ENCODE measurements around the gene ACAP2.

ACAP2 gene

DNA sequence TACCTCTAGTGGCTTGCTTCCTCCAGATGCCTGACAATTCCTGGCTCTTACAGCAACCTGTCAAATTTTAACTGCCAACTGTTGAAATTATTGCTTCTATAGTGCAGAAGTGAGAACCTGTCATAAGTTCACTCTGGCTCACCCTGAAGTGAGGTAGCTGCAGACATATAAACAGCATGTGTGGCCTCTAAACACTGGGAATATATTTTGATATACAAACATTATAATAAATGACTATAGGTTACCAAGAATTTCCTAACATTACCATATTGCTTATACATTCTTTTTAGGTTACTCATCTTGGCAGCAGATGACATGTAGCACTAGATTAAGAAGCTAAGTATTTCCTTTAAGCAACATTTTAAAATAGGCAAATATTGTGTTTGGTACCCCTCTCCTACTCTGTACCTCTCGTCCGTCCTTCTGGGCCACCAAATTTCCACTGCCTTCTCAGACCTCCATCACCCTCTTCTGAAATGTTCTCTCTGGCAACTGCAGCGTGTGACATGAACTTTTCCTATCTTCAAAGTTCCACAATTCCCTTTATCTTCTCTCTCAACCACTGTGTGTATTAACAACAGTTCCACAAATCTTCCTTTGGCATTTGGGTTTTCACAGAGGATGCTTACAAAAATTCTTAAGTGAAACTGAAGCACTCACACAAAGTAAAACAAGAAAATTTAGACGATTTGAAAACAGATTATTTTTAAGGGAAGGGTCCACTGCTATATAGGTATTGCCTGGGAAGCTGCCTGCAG lies 156.5 kb downstream of the ACAP2 start:
- peak; percentile 28 for DNase-seq (ENCODE audit: low spot score)

DNA sequence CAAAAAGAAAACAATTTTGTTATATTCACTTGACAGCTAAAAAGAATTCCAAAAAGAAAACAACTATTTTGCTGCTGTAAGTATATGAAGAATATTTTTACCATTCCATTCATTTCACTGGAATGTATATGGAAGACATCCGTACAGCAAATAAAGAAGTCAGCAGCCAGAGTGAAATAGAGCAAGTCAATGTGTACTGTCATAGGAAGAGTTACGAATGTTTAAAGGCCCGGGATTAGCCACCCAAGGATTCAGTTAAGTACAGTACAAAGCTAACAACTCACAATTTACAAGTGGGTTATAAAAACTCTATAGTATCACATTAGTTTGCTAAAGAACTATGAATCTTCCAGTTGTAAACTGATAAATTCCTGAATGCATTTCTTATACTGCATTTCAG lies 157.4 kb downstream of the ACAP2 start:
- no peak for DNase-seq (ENCODE audit: low spot score)

DNA sequence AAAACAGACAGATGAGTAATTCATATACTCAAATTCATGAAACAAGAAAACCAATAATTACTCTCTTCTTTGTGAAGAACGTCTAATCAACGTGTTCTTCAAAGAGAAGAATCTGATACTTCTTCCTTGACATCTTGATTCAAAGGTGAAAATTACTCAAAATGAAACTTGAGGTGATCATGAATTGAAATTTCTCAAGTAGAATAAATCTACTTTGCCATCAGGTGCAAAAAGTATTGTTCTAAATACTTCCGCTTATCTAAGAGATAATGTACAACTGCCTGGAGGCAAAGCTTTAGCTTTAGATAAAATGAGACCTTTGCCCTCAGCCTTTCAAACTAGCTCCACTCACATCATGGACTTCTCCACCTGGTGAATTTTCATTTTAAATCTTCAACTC lies 158.0 kb downstream of the ACAP2 start:
- no peak for DNase-seq (ENCODE audit: low spot score)

DNA sequence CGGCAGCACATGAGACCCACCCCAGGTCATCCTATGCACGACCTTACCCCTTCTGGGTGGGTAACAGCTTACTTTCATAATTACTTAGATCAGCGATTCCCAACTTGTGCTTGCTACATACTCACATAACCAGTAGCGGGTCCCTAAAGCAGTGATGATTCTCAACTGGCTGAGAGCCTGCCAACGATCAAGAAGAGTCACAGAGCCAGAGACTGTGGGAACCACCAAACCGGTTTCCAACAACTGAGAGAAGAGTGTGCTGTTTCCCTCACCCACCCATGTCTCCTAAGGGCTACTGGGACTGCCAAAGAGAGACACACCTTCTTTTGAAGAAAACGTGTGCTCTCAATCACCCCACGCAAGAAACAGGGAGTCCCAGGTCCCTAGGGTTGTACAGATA lies 159.9 kb downstream of the ACAP2 start:
- DNase-seq (ENCODE audit: low spot score): no peak

DNA sequence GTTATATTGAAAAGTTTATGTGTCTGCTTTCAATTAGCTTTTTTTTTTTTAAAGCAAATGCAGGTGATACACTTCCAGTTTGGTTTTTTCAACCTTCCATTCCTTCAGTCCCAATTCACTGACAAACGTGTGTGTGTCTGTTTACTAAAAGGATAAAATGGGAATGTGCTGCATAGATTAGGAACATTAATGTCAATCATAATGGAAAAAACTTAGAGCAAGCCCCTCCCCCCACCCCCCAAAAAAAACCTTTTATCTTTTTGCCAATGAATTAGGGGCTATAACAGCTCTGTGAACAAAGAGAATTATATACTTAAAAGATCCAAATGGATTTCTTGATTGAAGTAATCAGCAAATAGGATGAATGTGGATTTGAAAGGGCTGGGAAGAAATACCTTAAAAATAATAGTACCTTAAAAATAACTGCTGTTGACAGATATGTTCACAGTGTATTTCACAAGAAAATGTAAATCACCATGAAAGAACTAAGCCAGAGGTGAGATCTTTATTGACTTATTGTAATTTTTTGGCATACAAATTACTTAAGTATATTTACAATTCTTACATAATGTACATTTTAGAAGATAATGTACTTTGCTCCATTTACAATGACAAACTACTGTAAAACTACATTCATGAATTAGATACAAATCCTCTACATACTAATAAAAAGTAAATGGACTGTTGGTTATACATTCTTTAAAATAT lies 168.4 kb downstream of the ACAP2 start:
- DNase-seq (ENCODE audit: low spot score): no peak

DNA sequence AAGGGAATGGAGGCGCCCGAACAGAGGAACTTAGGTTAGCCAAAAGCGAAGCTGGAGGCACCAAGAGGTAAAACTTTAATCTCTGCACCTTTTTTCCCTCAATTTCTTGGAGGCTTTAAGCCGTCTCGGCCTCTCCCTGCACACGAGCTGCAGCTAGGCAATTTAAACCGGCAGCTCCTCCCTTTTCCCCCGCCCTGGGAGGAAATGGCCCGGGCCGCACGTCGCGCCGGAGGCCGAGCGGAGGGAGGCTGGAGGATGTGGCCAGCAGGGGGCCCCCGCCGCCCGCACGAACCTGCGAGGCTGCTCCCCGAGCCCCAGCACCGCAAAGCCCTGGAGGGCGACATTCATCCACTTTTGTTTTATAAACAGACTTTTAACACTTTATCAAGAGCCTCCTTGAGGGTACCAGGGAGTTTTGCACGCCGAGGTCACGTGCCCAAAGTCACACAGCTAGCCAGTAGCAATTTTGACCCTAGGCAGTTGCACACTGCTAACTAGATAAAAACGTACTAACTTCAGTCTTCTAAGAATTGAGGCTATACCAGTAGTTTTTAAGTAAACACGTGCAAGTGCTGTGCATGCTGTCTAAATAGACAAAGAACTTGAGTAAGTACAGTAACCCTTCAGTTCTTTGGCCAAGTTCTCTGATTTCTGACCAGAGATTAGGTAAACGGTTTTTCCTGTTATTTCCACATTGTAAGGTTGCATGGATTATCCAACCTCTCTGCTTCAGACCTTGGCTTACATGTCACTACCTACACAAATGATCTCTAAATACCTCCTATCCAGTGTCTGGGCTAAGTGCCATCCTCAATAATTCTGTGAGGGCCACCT lies 171.2 kb downstream of the ACAP2 start:
- DNase-seq (ENCODE audit: low spot score): peak; percentile 83

DNA sequence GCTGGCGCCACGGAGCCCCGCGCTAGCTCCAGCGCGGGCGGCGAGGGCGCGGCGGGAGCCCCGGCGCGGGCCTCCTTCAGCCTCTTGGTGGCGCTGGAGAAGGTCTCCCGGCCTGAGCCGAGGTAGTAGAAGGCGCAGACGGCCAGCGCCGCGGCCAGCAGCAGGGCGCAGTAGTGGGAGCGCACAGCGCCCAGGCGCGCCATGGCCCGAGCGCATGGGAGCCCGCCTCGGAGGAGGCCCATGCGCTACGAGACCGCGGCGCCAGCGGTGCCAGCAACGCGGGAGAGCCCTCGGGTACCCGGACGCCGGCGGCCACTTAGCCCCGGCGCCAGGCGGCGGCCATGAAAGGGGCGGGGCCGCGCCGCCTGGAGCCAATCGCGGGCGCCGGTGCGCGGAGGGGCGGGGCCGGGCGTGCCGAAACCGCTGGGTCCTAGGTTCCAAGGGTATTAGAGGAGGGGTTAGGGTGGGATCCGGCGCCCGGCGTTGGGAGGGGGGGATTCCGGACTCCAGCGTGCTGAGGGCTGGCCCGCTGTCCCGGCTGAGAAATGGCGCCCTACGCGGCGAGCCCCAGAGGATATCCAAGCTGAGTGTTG lies 171.9 kb downstream of the ACAP2 start, which contains the start of gene XXYLT1:
Gene XXYLT1, minus strand, starts transcription at position 343 of the 593 bp plus-strand sequence. Its CDS starts 101 bp downstream, at position 242.
- DNase-seq (ENCODE audit: low spot score): peak; percentile 88

DNA sequence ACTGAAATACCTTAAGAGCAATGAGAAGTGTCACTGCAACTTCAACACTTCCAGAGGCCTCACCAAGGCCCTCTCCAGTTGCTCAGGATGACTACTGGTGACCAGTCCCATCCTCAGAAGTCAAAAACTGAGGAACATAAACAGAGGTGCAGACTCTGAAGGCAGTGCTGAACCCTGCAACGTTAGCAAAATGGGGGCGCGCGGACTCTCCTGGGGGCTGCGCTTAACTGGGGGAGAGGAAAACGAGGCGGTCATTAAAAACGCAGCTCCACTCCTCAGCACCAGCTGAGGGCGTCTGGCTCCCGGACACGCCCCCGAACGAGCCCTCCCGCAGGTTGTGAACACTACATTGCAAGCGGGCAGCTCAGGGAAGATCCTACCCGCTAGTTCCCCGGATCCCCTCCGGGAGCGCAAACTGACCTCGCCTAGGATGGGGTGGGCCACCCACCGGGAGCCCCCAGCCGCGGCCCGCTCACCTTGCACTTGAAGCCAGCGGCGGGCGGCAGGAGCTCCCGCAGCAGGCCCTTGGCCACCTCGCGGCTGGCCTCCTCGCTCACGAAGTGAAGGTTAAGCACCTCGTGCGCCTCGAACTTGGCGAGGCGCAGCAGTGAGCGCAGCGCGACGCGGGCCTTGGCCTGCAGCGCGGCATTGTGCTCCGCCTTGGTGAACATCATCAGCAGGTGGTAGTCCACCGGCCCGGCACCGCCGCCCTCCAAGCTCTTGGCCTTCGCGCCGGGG lies 172.6 kb downstream of the ACAP2 start:
- DNase-seq (ENCODE audit: low spot score): peak; percentile 63

DNA sequence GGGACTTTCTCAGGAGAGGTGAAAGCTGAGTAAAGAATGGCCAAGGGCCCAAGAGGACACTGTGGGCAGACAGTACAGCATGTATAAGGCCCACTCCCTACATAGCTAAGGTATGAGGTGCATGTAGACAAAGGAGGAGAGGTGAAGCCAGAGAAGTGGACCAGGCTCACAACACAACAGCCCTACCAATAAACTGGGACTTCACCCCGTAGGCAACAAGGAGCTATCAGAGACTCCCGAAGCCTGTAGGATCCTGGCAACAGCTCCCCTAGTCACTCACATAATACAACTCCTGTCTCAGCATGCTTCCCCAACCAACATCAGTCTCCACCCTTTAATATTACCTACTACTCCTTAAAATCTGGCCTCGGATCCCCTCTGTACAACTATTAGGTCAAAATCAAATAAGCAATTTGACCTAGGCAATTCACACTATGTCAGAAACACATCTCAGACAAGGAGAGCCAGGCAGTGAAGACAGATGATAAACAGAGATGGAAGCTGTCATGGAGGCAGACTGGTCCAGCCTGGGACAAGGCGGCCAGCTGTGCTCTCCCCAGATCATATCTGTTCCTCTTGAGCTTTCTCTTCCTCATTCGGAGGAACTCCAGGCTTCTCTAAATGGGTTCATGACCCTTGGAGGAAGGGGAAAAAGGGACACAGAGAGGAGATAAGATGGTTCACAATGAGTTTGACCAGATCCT lies 173.3 kb downstream of the ACAP2 start:
- no peak for DNase-seq (ENCODE audit: low spot score)

DNA sequence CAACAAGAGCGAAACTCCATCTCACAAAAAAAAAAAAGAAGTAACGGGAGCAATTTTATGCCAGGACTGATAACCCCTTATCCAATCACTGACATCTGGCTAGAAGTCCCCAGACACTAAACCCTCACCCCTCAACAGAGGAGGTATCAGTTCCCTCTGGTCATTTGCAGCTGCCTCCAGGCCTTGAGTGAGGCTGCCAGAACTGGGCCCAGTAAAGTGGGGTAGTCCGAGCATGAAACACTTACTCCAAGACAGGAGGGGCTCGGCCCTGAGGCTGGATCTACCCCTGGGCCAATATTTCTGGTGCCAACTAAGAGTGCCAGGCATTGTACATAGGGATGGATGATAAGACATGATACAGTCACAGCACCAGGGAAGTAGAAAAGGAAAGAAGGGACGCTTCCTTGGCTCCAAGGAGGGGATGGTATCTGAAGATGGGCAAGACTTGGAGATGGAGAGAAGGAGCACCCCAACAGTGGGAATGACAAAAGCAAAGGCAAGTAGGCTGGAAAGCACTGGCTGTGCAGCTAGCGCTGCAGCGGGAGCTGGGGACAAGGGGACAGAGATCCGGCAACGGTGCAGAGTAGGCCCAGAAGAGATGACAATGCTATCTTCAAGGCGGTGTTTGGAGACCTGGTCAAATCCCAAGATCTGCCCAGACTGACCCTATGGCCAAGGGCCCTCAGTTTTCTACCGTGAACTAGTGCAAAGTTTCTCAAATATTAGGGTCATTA lies 174.1 kb downstream of the ACAP2 start:
- DNase-seq (ENCODE audit: low spot score): no peak

DNA sequence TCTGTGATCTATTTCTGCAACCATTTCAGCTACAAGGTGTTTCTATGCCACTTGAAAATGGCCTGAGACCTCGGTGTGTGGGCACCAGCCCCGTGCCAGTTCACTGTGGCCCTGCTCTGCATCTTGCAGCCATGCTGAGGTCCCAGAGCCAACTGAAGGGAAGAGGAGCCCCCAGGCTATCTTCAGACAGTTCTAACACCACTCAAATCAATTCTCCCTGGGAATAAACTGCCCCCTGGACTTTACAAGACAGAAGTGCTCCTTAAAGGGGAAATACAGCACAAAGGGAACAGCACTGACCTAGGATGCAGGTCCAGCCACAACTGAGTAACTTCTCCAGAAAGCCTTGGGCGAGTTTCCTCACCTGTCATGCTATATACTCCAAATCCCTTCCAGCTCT lies 175.7 kb downstream of the ACAP2 start:
- DNase-seq (ENCODE audit: low spot score): no peak

DNA sequence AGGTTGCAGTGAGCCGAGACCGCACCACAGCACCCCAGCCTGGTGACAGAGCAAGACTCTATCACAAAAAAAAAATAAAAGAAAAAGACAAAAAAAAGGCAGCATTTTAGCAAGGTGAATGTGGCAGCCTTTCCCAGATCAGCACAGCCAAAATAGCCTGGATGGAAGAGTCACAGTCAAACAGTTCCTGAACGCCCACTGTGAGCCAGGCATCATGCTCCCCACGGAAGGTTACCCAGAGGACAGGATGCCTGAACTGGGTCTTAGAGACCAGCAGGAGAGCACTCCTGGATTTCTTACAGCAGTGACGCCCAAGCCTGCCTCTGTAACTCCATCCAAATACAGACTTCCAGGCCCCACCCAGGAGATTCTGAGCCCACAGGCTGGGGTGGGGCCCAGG lies 176.4 kb downstream of the ACAP2 start:
- DNase-seq (ENCODE audit: low spot score): no peak

DNA sequence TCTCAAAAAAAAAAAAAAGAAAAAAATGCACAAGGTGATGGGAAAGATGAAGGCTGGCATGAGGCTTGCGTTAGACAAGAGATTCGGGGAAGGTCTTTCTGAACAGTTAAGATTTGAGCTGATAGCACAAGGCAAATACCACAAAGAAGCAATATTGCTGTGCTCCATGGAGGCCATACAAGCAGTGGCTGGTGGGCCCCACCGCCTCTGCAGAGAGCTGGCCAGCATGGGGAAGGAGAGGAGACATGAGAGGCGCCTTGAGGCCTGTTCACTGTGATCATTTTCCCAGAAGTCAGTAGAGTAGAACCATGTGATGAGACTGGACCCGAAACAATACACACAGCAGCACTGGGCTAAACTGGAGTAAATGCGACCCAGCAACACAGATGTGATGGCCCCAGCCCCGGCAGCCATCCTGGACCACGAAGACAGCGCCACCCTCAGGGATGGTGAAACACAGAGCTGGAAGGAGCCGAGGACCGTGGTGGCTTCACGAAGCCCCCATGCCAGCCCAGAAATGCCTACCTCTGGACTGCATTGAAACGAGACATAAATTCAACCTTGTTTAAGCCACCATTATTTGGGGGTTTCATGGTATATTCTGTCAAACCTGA lies 177.3 kb downstream of the ACAP2 start:
- no peak for DNase-seq (ENCODE audit: low spot score)

DNA sequence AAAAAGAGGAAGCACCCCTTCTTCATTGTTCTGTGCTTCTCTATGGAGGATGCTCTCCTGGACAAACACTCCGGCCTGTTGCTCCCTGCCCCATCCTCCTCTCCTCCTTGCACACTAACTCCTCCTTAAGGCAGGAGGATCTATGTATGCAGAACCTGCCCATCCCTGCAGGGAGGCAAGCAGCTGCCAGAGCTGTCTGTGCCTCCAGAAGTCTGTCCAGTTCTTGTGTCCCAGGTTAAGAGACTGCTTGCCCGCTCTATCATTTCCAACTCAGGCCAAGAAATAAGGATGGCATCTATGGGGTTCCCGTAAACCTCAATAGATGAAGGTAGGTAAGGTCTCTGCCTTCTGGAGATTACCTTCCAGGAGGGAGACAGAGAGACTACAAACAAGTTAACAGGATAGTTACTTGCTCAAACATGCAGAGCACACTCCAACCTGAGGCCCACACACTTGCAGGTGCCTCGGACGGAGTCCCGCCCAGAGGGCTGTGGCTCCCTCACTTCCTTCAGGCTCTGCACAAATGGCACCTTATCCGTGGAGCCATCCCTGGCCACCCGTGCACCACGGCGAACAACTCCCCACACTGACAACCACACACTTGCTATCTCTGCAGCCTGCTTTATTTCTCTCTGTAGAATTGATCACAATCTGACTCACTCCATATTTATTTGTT lies 178.8 kb downstream of the ACAP2 start:
- no peak for DNase-seq (ENCODE audit: low spot score)

DNA sequence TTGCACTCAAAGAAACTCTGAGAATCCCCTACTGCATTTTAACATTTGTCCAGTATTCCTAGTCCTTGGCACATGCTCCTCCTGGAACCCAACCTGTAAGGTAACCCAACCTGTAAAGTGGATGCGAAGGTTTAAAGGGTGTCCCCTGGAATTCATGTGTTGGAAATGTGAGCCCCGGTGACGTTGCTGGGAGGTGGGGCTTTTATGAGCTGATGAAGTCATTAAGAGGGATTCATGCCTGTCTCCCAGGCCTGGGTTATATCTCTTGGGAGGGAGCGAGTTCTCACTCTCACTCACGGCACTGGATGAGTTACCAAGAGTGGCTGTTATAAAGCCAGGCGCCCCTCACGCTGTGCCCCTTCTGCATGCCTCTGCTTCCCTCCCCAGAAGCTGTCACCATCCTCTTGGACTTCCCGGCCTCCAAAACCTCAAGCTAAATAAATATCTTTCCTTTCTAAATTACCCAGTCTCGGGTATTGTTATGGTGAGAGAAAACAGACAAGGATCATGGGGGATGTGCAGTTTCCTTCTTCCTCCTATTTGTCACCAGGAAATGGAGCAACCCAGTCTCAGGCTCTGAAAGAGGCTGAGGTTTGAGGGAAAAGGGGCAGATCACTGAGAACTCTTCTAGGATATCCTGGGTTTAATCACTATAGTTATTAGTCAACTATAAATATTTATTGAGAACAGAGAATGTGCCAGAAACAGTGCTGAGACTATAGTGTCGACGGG lies 179.5 kb downstream of the ACAP2 start:
- DNase-seq (ENCODE audit: low spot score): no peak

DNA sequence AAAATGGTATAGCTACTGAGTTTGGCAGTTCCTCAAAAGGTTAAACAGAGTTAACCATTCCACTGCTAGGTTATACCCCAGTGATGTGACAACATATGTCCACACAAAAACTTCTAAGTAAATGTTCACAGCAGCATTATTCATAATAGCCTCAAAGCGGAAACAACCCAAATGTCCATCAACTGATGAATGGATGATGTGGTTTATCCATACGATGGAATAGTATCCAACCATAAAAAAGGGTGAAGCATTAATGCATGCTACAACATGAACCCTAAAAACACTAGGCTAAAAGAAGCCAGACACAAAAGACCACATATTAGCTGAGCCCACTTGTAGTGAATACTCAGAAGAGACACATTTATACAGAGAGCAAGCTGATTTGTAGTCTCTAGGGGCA lies 180.9 kb downstream of the ACAP2 start:
- no peak for DNase-seq (ENCODE audit: low spot score)

DNA sequence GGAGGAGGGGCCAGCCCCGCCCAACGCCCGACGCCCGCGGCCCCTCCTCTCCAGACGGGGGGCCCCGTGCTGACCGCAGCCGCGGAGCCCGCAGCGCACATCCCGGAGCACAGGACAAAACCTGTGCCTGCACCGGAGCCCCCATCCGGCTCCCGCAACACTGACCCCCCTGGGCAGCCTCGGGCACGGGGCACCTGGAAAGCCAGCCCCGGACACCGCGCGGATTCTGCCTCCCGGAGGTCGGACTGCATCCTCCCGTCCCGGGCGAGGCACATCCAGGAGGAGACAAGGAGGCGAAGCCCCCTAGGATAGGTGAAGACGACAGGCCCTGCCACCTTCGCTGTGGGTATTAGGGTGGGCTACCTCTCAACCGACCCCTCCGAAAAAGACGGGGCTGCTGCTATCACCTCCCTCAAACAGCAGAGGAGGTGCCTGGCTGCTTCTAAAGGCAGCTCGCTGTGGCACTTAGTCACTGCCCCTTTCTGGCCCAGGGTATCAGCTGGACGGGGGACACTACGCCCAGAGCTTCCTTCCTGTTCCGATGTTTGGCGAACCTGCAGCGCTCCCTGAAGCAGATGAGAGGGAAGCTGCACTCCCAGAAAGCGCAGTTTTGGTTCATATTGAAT lies 182.4 kb downstream of the ACAP2 start:
- peak; percentile 83 for DNase-seq (ENCODE audit: low spot score)
